Liver (tissue), 3 donors: ENCODE measurements around the gene SYT14.

Source experiments
- CTCF ChIP-seq: fragments of 150-350 bp; IDR thresholded peaks from 2 replicates; pipeline ENCODE4 v1.5.1; 2017; ENCODE audit warnings: improper control_type of control experiment, low read depth, low read length; ENCODE audit not compliant: missing input control
- FOXA1 ChIP-seq: IDR thresholded peaks from 2 replicates; pipeline ENCODE4 v1.6.1; 2016; ENCODE audit warnings: antibody characterized with exemption
- GABPA ChIP-seq, 2 donors: IDR thresholded peaks in 1 of 2; conservative IDR thresholded peaks in 1 of 2; 2 replicates each; pipeline ENCODE4 v1.6.1; 2016; ENCODE audit warnings: antibody characterized with exemption in 2 of 2, mild to moderate bottlenecking in 1 of 2, moderate library complexity in 1 of 2
- NR2F2 ChIP-seq: IDR thresholded peaks from 2 replicates; pipeline ENCODE4 v1.6.1; 2016; ENCODE audit warnings: antibody characterized with exemption
- RXRA ChIP-seq, 2 donors: IDR thresholded peaks; 2 replicates each; pipeline ENCODE4 v1.6.1; 2017 to 2018; ENCODE audit warnings: antibody characterized with exemption in 2 of 2, mild to moderate bottlenecking in 1 of 2
- SP1 ChIP-seq: IDR thresholded peaks from 2 replicates; pipeline ENCODE4 v1.6.1; 2018; ENCODE audit warnings: antibody characterized with exemption, mild to moderate bottlenecking
- YY1 ChIP-seq: IDR thresholded peaks from 2 replicates; pipeline ENCODE4 v1.6.1; 2016; ENCODE audit warnings: antibody characterized with exemption, mild to moderate bottlenecking
- donor health status: healthy.
- donor health status: healthy.

GRCh38 chr1:210021145-210021860 is 83.3 kb downstream of the SYT14 start:
- no peak for TF ChIP-seq FOXA1
- TF ChIP-seq CTCF = no peak
- no peak for TF ChIP-seq GABPA (IDR thresholded peaks at IDR 0.05 in 1 of 2, conservative IDR thresholded peaks at IDR 0.05 in 1 of 2)
- no peak for TF ChIP-seq SP1
- no peak for TF ChIP-seq NR2F2
- no peak for TF ChIP-seq RXRA (IDR thresholded peaks at IDR 0.05)
- no peak for TF ChIP-seq YY1
